LNCAP (cell line): ENCODE measurements around the gene FAM114A2.

Experiments used
- CTCF ChIP-seq: fragments of 450-650 bp; IDR thresholded peaks from 2 replicates; pipeline ENCODE4 v1.5.1; 2017; ENCODE audit warnings: mild to moderate bottlenecking

FAM114A2 gene

GRCh38 chr5:154046486-154046885, 7.8 kb upstream of the FAM114A2 start:
- TF ChIP-seq CTCF, result no peak

GRCh38 chr5:154044581-154044980, 5.9 kb upstream of the FAM114A2 start:
- no peak for TF ChIP-seq CTCF

- no peak for TF ChIP-seq CTCF
Measured at GRCh38 chr5:154044099-154044498, 5.4 kb upstream of the FAM114A2 start.

- TF ChIP-seq CTCF, result no peak
Measured at GRCh38 chr5:154042766-154043165, 4.1 kb upstream of the FAM114A2 start.

- no peak for TF ChIP-seq CTCF
Measured at GRCh38 chr5:154039458-154039829, 734 bp upstream of the FAM114A2 start.

- no peak for TF ChIP-seq CTCF
Measured at GRCh38 chr5:154038261-154038706, 426 bp downstream of the FAM114A2 start.

GRCh38 chr5:154034944-154035343, 3.8 kb downstream of the FAM114A2 start:
- no peak for TF ChIP-seq CTCF

- TF ChIP-seq CTCF, result no peak
Measured at GRCh38 chr5:154031937-154032489, 6.7 kb downstream of the FAM114A2 start.
